Activated CD4-positive, alpha-beta T cell treated with anti-CD3 and anti-CD28 coated beads for 1 hour (primary cell): ENCODE measurements around the gene EML4.
"Not testable (repeated sequence)": the region's sequence is repeated elsewhere in the genome, so short reads cannot be mapped to it uniquely, and the experiment has no call there.

Experiments used
- DNase-seq: peaks from one replicate; pipeline ENCODE4 v3.0.0-alpha.2; 2020

EML4 gene

DNA sequence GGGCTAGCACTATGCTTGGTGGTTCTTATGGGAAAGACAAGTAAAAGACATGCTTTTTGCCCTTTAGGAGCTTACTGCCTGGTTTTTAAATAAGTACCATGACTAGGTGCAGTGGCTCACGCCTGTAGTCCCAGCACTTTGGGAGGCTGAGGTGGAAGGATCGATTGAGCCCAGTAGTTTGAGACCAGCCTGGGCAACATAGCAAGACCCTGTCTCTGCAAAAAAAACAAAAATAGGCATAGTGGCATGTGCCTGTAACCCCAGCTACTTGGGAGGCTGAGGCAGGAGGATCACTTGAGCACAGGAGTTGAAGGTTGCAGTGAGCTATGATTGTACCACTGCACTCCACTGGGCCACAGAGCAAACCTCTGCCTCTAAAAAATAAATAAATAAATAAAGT lies 4.3 kb downstream of the EML4 start:
- not testable (repeated sequence) for DNase-seq

DNA sequence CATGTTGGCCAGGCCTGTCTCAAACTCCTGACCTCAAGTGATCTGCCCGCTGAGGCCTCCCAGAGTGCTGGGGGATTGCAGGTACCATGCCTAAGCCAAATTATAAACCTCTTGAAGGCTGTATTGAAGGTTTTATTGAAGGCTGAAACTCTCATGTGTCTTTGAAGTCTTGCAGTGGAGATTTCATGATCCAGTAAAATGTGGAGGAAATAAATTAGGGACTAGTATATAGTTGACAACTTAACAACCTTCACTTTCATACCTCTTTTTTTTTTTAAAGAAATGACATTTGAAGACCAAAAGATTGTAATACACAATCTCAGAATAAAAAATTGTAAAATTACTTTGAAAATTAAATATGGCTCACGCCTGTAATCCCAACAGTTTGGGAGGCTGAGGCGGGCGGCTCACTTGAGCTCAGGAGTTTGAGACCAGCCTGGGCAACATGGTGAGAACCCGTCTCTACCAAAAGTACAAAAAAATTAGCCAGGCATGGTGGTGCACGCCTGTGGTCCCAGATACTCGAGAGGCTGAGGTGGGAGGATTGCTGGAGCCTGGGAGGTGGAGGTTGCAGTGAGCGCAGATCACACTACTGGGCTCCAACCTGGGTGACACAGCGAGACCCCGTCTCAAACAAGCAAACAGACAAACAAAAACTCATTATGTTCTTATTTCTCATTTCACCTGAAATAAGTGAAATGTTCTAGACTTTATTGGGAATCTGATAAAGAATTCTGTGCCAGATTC lies 8.0 kb downstream of the EML4 start:
- no peak for DNase-seq

DNA sequence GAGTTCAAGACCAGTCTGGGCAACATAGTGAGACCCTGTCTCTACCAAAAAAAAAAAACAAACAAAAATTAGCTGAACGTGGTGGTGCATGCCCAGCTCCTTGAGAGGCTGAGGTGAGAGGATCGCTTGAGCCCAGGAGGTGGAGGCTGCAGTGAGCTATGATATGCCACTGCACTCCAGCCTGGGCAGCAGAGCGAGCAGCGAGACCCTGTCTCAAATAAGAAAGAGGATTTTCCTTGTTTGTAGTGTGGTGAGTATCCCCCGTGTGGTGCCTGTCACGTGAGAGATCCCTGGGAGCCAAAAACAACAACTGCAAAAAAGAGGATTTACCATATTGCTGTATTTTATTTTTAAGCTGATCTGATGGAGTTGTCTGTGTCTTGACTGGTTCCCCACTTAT lies 9.2 kb downstream of the EML4 start:
- DNase-seq = no peak

DNA sequence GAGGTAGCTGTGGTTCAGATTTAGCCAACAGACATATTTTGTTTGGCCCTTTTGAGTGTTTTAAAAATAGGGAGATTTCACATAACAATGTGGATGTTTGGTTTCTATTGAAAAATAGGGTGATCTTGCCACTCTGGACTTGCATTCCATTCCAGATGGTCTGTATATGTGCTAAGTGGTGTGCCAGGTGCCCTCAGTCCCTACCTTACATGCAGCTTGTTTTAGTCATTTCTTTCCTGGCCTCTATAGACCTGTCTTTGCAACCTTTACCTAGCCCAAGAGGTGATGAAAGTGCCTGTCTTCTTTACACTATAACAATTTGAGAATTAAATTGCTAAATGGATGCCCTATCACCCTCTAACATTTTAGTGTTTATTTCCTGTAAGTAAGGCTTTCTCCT lies 11.1 kb downstream of the EML4 start:
- DNase-seq = no peak

DNA sequence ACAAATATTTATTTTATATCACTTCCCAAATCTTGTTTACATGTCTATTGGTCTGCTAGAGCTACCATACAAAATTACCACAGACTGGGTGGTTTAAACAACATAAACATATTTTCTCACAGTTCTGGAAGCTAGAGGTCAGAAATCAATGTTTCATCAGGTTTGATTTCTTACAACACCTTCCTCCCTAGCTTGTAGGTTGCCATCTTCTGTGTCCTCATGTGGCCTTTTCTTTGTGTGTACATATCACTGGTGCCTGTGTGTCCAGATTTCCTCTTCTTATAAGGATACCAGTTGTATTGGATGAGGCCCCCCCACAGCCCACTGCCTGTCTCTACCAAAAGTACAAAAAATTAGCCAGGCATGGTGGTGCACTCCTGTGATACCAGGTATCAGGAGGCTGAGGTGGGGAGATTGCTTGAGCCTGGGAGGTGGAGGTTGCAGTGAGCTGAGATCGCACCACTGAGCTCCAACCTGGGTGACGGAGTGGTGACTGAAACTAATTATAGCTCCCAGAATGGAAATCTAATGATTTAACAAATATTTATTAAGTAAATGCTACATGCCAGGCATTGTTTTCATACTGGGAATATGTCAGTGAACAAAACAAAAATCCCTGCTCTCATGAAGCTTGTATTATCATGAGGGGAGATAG lies 13.6 kb downstream of the EML4 start:
- DNase-seq = no peak

DNA sequence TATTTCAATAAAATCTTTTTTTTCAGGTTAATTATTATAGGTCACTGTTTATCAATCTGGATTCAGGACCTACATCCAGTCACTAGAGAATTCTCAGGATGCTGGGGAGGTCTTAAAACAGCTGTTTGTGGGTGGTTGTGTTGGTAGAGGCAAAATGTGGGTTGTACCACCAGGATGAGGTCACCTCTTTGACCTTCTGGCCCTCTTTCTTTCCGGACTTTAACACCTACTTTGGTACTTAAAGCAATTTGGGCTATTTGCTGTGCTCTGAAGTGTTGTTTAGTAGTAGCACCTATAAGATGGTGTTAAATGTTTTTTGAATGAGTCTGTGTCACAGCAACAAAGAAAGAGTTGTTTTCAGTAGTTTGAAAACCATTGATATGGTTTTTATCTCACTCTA lies 14.6 kb downstream of the EML4 start:
- DNase-seq = no peak

DNA sequence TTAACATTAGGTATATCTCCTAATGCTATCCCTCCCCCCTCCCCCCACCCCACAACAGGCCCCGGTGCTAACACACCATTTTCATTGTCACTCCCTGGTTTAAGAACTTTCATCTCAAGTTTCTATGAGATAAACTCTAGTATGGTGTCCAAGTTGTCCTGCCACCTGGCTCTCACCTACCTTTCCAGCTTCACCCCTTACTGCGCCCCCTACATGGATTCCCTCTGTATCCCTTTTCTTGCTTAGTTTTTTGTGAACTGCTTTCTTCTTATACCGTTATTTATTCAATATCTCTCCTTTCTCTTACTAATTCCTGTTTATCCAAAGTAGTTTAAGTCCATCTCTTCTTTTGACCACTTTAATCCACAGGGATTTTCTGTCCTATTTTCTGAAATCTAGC lies 15.2 kb downstream of the EML4 start:
- no peak for DNase-seq

DNA sequence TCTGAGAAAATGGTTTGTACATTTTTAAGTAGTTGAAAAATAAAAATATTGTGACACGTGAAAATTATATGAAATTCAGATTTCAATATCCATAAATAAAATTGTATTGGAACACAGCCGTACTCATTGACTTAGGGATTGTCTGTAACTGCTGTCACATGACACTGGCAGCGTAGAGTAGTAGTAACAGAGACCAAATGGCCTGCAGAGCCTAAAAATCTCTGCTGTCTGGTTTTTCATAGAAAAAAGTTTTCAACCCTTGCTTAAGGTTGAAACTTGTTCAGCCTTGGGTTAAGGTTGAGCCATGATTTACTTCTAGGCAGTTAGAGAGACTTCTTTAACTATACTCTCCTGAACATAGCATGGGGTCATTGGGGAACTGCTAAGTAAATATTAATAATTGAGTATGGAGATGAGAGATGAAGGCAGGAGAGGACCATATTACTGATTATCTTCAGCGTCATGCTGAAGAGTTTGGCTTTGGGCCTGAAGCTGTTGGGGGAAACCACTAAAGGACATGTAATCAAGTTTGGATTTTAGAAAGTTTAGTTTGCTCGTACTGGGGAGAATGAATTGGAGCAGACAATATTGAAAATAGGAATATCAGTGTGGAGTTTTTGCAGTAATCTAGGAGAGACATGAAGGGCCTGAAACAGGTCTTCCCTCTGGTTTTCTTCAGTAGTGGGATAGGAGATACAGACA lies 16.2 kb downstream of the EML4 start:
- DNase-seq = no peak

DNA sequence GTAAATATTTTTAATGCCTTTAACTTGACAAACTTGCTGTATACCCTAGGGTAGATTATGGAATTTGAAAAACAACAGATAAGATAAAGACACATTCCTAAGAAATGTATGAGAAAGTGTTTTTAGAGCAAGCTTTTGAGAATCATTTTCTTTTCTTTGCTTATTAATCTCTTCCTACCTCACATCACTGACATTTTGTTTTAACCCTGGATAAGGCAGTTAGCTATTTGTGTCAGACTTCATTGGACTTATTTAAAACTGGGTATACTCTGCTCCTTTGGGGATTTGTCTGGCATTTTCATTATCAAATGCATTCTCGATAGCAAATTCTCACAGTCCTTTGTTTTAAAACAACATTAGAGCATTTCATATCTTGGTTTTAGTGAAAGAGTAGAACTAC lies 17.2 kb downstream of the EML4 start:
- no peak for DNase-seq

DNA sequence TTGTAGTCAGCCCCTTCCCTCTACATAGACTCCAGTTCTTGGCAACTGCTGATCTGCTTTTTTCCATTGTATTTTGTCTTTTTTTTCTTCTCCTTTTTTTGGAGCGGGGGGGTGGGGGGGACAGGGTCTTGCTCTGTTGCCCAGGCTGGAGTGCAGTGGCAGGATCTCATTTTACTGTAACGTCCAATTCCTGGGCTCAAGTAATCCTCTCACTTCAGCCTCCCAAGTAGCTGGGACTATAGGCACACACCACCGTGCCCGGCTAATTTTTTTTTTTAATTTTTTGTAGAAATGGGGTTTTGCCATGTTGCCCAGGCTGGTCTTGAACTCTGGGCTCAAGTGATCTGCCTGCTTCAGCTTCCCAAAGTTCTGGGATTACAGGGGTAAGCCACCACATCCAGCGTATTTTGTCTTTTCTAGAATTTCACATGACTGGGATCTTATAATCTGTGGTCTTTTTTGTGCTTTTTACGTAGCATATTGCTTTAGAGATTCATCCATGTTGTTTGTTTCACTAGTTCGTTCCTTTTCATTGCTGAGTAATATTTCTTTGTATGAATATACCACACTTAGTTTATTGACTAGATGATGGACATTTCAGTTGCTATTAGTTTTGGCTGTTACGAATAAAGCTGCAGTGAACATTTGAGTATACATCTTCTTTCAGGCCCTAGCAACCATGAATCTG lies 17.9 kb downstream of the EML4 start:
- no peak for DNase-seq

DNA sequence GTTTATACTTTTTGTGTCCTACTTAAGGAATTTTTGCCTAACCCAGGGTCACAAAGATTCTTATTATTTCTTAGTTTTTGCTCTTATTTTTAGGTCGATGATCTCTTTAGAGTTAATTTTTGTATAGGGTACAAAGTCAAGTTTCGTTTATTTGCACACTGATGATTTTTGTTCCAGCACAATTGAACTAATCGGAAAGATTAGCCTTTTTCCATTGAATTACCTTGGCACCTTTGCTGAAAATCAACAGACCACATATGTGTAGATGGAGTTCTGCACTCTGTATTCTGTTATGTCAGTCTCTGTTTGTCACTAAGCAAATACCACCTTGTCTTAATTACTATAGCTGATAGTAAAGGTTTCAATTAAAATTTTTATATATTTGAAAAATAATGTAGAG lies 18.7 kb downstream of the EML4 start:
- DNase-seq = no peak

DNA sequence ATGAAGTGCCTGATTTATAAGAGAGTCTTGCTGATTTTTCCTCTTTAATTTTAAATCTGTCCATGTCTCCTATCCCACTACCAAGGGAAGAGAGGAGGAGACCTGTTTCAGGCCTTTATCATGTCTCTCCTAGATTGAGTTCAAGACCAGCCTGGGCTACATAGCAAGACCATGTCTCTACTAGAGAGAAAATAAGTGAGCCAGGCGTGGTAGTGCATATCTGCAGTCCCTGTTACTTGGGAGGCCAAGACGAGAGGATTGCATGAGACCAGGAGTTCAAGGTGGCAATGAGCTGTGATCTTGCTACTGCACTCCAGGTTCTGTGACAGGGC lies 20.0 kb downstream of the EML4 start:
- DNase-seq = no peak

DNA sequence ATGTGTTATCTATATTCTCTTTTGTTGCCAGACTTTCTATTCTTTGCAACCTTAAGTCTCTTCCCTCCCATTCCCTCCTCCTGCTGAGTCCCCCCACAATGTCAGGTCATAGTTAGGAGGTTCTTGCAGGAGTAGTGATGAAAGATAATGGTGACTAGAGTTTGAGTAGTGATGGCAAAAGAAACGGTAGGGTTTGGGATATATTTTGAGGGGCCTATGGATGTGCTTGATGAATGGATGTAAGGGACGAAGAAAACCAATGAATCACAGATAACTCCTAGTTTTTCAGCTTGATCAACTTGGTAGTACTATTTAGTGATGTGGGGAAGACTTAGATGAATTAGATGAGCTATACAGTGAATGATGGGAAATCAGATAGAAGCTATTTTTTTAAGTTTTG lies 21.0 kb downstream of the EML4 start:
- no peak for DNase-seq

DNA sequence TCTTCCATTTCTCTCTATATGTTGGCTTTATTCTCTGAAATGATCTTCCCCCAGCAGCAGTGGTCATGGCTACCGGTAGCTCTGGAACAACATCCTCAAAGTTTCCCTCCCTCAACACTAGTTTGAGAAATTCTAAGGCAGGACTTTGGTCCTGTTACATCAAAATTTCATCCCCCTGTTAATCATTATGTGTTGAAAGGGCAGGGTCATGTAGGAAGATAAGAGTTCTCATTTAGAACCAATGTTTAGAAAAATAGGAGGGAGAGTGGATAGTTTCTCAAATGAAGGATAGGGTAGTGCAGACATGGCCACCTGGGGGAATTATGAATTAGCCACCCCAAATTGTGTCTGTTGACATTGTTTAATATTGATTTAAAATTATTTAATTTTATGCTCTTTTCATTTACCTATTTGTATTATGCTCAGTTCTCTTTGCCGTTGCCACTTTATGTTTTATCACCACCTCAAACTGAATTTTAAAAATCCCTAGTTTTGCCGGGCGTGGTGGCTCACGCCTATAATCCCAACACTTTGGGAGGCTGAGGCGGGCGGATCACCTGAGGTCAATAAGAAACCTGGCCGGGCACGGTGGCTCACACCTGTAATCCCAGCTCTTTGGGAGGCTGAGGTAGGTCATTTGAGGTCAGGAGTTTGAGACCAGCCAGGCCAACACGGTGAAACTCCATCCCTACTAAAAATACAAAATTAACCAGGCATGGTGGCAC lies 22.3 kb downstream of the EML4 start:
- DNase-seq = no peak

DNA sequence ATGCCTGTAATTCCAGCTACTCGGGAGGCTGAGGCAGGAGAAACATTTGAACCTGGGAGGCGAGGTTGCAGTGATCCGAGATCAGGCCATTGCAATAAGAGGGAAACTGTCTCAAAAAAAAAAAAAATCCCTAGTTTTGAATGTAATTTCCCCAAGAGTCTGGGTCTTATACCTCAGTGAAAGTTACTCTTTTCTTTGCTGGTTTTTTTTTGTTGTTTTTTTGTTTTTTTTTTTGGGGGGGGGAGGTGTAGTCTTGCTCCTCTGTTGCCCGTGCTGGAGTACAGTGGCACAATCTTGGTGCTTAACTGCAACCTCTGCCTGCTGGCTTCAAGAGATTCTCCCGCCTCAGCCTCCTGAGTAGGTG lies 22.8 kb downstream of the EML4 start:
- DNase-seq = no peak

DNA sequence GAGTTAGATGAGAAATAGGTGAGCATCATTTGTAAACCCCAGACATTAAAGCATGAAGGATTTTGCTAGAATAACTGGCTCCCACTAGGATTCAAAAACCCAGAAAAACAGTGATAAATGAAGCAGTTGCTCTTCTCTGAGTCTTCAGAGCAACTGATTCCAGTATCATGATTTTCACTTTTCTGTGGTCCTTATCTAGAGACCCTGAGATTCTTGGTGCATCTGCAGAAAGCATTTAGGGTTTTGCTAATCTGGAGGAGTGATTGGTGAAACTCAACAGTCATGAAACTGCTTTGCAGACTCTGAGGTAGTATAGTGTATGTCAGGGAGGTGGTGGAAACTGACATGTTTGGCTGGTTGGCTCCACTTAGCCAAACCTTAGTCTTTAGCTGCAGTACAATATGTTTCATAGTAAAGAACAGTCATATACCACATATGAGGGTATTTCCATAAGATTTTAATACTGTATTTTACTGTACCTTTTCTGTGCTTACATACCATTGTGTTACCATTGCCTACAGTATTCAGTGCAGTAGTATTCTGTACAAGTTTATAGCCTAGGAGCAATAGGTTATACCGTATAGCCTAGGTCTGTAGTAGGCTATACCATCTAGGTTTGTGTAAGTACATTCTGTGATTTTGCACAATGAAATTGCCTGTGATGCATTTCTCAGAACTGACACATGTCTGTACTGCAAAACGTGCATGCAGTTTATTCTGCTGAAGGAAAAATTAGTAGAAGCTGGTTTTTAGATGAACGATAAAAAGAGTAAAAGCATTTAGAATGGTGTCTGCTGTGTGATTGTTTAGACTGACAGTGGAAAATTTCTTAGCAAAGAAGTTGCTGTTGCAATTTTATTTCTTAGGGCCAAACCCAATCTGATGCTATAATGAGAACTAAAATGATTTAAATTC lies 23.8 kb downstream of the EML4 start:
- no peak for DNase-seq

DNA sequence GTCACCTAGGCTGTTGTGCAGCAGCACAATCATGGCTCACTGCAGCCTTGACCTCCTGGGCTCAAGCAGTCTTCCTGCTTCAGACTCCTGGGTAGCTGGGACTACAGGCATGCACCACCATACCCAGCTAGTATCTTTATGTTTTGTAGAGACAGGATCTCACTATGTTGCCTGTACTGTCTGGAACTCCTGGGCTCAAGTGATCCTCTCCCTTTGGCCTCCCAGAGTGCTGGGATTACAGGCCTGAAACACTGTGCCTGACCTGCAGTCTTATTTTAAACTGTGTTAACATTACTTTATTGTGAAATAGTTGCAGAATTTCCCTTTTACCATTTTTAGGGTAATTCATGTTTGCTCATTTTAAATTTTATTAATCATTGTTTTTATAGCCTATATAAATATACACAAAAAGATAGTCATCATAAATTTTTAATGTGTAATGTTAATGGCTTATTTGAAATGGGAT lies 24.6 kb downstream of the EML4 start:
- DNase-seq = no peak

DNA sequence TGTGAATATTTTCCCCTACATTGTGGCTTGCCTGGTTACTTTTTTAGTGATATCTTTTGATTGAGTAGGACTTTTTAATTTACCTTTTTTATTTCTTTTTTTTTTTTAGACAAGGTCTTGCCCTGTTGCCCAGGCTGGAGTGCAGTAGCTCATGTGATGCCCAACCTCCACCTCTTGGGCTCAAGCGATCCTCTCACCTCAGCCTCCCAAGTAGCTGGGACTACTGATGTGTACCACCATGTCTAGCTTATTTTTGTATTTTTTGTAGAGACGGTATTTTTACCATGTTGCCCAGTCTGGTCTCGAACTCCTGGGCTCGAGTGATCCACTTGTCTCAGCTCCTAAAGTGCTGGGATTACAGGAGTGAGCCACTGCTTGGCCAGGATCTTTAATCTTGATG lies 25.3 kb downstream of the EML4 start:
- DNase-seq = no peak

DNA sequence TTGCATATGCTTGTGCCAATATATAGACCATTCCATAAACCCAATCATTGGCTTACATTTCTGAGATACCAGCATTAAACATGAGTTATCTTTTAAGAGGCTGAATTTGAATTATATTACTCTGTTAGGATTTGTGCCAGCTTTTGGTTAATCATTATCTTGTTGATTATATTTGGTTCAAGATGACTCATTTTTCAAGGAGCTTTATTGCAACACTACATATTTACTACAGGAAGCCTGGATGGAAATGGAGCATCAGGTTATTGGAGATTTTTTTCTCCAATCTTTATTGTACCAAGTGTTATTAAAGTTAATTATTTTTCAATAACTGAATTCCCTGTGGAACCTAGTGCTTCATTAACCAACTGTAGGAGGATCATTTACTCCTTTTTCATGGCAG lies 26.4 kb downstream of the EML4 start:
- DNase-seq = no peak

DNA sequence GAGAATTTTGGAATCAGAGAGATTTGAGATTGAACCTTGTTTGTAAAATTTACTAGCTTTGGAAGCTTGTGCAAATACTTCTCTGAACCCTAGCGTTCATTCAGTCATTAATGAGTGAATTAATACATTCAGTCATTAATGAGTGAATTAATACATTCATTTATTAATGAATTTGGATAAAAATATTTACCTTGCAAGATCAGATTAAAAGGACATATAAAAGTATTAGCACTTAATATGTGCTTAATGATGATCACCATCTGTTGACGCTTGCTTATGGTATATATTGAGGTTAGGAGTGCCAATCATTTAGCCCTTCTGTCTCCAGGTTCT lies 26.9 kb downstream of the EML4 start:
- no peak for DNase-seq

DNA sequence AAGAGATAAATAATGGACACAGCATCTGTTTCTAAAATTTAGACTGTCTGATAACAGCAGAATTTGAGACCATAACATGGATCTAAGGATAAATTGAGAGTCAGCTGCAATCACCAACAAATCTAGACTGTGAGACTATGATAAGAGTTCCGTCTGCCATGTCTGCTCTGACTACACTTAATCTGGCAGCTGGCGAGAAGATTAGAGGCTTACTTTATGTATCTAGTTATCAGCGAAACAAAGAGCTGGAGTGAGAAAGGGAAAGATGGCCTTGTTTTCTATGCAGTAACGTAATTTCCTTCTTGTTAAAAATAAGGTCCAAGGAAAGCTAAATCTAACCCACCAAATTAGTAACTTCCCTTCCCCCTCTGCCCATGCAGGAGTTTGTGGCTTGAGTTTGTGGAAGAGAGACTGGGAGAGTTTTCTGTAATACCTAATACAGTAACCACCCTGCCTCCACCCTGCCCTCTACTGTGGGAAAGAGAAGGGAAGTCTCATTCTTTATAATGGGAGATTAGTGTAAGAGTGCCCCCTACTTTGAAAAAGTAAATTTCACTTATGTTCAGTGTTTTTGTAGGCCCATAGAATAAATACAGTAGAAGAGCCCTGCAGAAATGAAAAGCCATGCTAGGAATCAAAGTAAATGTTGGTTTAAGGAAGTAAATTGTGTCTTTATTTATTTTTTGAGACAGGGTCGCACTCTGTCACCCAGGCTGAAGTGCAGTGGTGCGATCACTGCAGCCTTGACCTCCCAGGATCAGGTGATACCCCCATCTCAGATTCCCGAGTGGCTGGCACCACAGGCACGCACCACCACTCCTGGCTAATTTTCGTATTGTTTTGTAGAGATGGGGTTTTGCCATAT lies 27.5 kb downstream of the EML4 start:
- no peak for DNase-seq
